Measurements from ENCODE around the gene TRAPPC12. TPM values are rescaled to one million over a fixed set of nuclear protein-coding genes. Genes with fewer than 3 reads are reported as not detected.

The TRAPPC12 gene
- polyA plus RNA-seq, 1 donor from 2014 or later: 76.2 TPM

- Histone ChIP-seq H3K4me3 (ENCODE audit: low read length) (no peak overlapping the region), H3K79me2 (replicated peaks; ENCODE audit: insufficient read depth, low read length) (no peaks in the 10 kb centered on the region), H3K4me2 (ENCODE audit: low read length) (no peak overlapping the region), H3K9ac (ENCODE audit: low read length) (peak overlapping the region; percentile 46), H3K9me2 (ENCODE audit: insufficient read depth, low read length) (no peaks in the 10 kb centered on the region), H4K20me1 (ENCODE audit: insufficient read depth) (no peaks in the 10 kb centered on the region), H3F3A (ENCODE audit: insufficient read depth, low read length, poor library complexity, severe bottlenecking) (no peaks in the 10 kb centered on the region), H2AFZ (ENCODE audit: low read depth, low read length) (no peak overlapping the region), H3K27me3 (ENCODE audit: insufficient read depth, low read depth, low read length) (no peaks in the 10 kb centered on the region), H3K9me3 (ENCODE audit: low read length) (no peaks in the 10 kb centered on the region), H3K27ac (ENCODE audit: low read length) (peak overlapping the region; percentile 34), H3K36me3 (ENCODE audit: insufficient read depth, low read length) (peaks cover 6% of the 10 kb centered on the region)
- TF ChIP-seq SMC3 (conservative IDR thresholded peaks at IDR 0.05; ENCODE audit: poor library complexity) (no peak), REST (IDR thresholded peaks at IDR 0.05; ENCODE audit: borderline replicate concordance) (no peak), RAD21 (conservative IDR thresholded peaks at IDR 0.05) (no peak), EP300 (conservative IDR thresholded peaks at IDR 0.05; ENCODE audit: poor library complexity, severe bottlenecking) (no peak), POLR2AphosphoS5 (IDR thresholded peaks at IDR 0.05) (no peak), MXI1 (conservative IDR thresholded peaks at IDR 0.05; ENCODE audit: poor library complexity, severe bottlenecking) (no peak)
These were observed 80.7 kb downstream of the TRAPPC12 start for GRCh38 chr2:3460156-3460555.

- Histone ChIP-seq H3K27me3 (ENCODE audit: insufficient read depth, low read depth, low read length) (no peaks in the 10 kb centered on the region), H3K4me3 (ENCODE audit: low read length) (no peak overlapping the region), H2AFZ (ENCODE audit: low read depth, low read length) (no peak overlapping the region), H3K4me2 (ENCODE audit: low read length) (no peak overlapping the region), H3K9me3 (ENCODE audit: low read length) (no peaks in the 10 kb centered on the region), H3F3A (ENCODE audit: insufficient read depth, low read length, poor library complexity, severe bottlenecking) (no peaks in the 10 kb centered on the region), H3K9ac (ENCODE audit: low read length) (peak overlapping the region; percentile 46), H3K79me2 (replicated peaks; ENCODE audit: insufficient read depth, low read length) (no peaks in the 10 kb centered on the region), H3K27ac (ENCODE audit: low read length) (peak overlapping the region; percentile 34), H3K36me3 (ENCODE audit: insufficient read depth, low read length) (peaks cover 6% of the 10 kb centered on the region), H4K20me1 (ENCODE audit: insufficient read depth) (no peaks in the 10 kb centered on the region), H3K9me2 (ENCODE audit: insufficient read depth, low read length) (no peaks in the 10 kb centered on the region)
- TF ChIP-seq POLR2AphosphoS5 (IDR thresholded peaks at IDR 0.05) (no peak), EZH2 (IDR thresholded peaks at IDR 0.05; ENCODE audit: borderline replicate concordance, insufficient read depth, low read length, poor library complexity, severe bottlenecking) (no peak), REST (IDR thresholded peaks at IDR 0.05; ENCODE audit: borderline replicate concordance) (no peak), CTCF (IDR thresholded peaks at IDR 0.05; ENCODE audit: poor library complexity, severe bottlenecking) (no peak), MXI1 (conservative IDR thresholded peaks at IDR 0.05; ENCODE audit: poor library complexity, severe bottlenecking) (no peak), RAD21 (conservative IDR thresholded peaks at IDR 0.05) (no peak), EP300 (conservative IDR thresholded peaks at IDR 0.05; ENCODE audit: poor library complexity, severe bottlenecking) (no peak), TAF1 (IDR thresholded peaks at IDR 0.05; ENCODE audit: low read depth) (no peak)
These were observed 81.6 kb downstream of the TRAPPC12 start for GRCh38 chr2:3460831-3461800.
